SK-N-SH treated with all-trans-retinoic acid at 6 μM for 48 hours (cell line): ENCODE results near the gene PABPN1L.

Experiments used
- ATAC-seq: fragments of 200-7000 bp; cut with Tn5 transposase; 3 replicates; pipeline ENCODE4 v1.9.1; 2020; ENCODE audit warnings: mild to moderate bottlenecking, moderate library complexity
- ARNTL ChIP-seq: fragments of 450-650 bp; formaldehyde crosslinking; IDR thresholded peaks from 2 replicates; pipeline ENCODE4 v1.5.0; 2020; ENCODE audit warnings: low read depth, mild to moderate bottlenecking, moderate library complexity, borderline replicate concordance
- BACH2 ChIP-seq: fragments of 250-450 bp; sonication (Bioruptor Pico); IDR thresholded peaks from 2 replicates; pipeline ENCODE4 v1.9.0; 2021; ENCODE audit warnings: mild to moderate bottlenecking, borderline replicate concordance
- CSDC2 ChIP-seq: fragments of 250-450 bp; sonication (Bioruptor Pico); IDR thresholded peaks from 2 replicates; pipeline ENCODE4 v1.5.0; 2020; ENCODE audit warnings: mild to moderate bottlenecking, moderate library complexity
- ESRRG ChIP-seq: fragments of 250-450 bp; sonication (Bioruptor Pico); IDR thresholded peaks from 2 replicates; pipeline ENCODE4 v1.6.1; 2021; ENCODE audit warnings: mild to moderate bottlenecking
- GLIS3 ChIP-seq: fragments of 250-450 bp; sonication (Bioruptor Pico); IDR thresholded peaks from 2 replicates; pipeline ENCODE4 v1.5.0; 2020; ENCODE audit warnings: mild to moderate bottlenecking, moderate library complexity
- ISL1 ChIP-seq: fragments of 250-450 bp; sonication (Bioruptor Pico); IDR thresholded peaks from 2 replicates; pipeline ENCODE4 v2.1.2; 2022; ENCODE audit warnings: mild to moderate bottlenecking, moderate library complexity
- OSR1 ChIP-seq: fragments of 250-450 bp; sonication (Bioruptor Pico); IDR thresholded peaks from 2 replicates; pipeline ENCODE4 v1.8.0; 2022; ENCODE audit warnings: moderate library complexity, mild to moderate bottlenecking, inconsistent platforms
- PPARA ChIP-seq: fragments of 250-450 bp; sonication (Bioruptor Pico); IDR thresholded peaks from 2 replicates; pipeline ENCODE4 v1.5.0; 2020; ENCODE audit warnings: mild to moderate bottlenecking, borderline replicate concordance
- RARB ChIP-seq: fragments of 250-450 bp; sonication (Bioruptor Pico); IDR thresholded peaks from 2 replicates; pipeline ENCODE4 v1.8.0; 2021; ENCODE audit warnings: mild to moderate bottlenecking, moderate library complexity
- SNAI2 ChIP-seq: fragments of 250-450 bp; sonication (Bioruptor Pico); IDR thresholded peaks from 2 replicates; pipeline ENCODE4 v1.5.0; 2020; ENCODE audit warnings: mild to moderate bottlenecking, moderate library complexity
- TCF4 ChIP-seq: fragments of 250-450 bp; sonication (Bioruptor Pico); IDR thresholded peaks from 2 replicates; pipeline ENCODE4 v1.8.0; 2021; ENCODE audit warnings: mild to moderate bottlenecking, moderate library complexity, borderline replicate concordance
- TOX ChIP-seq: fragments of 250-450 bp; sonication (Bioruptor Pico); IDR thresholded peaks from 2 replicates; pipeline ENCODE4 v1.8.0; 2021; ENCODE audit warnings: mild to moderate bottlenecking, moderate library complexity, borderline replicate concordance
- ZC3H10 ChIP-seq: fragments of 250-450 bp; sonication (Bioruptor Pico); IDR thresholded peaks from 2 replicates; pipeline ENCODE4 v1.5.1; 2021; ENCODE audit warnings: mild to moderate bottlenecking, moderate library complexity
- ZFP3 ChIP-seq: fragments of 250-450 bp; sonication (Bioruptor Pico); IDR thresholded peaks from 2 replicates; pipeline ENCODE4 v1.5.0; 2020; ENCODE audit warnings: mild to moderate bottlenecking, moderate library complexity
- ZFP30 ChIP-seq: fragments of 450-650 bp; formaldehyde crosslinking; IDR thresholded peaks from 2 replicates; pipeline ENCODE4 v1.5.0; 2022; ENCODE audit warnings: mild to moderate bottlenecking, moderate library complexity
- ZNF565 ChIP-seq: fragments of 450-650 bp; formaldehyde crosslinking; conservative IDR thresholded peaks from 2 replicates; pipeline ENCODE4 v1.5.0; 2020; ENCODE audit warnings: low read depth, mild to moderate bottlenecking, moderate library complexity
- ZNF70 ChIP-seq: fragments of 450-650 bp; formaldehyde crosslinking; IDR thresholded peaks from 2 replicates; pipeline ENCODE4 v1.5.0; 2020; ENCODE audit warnings: mild to moderate bottlenecking, moderate library complexity
- ZNF8 ChIP-seq: fragments of 450-650 bp; formaldehyde crosslinking; IDR thresholded peaks from 2 replicates; pipeline ENCODE4 v1.5.0; 2020; ENCODE audit warnings: mild to moderate bottlenecking, moderate library complexity
- TF ChIP-seq, protein P1 (sequence below): fragments of 250-450 bp; sonication (Bioruptor Pico); IDR thresholded peaks from 2 replicates; pipeline ENCODE4 v1.5.1; 2020; ENCODE audit warnings: low read depth, mild to moderate bottlenecking, moderate library complexity
- TF ChIP-seq, protein P2 (sequence below): fragments of 250-450 bp; sonication (Bioruptor Pico); IDR thresholded peaks from 2 replicates; pipeline ENCODE4 v1.8.0; 2020; ENCODE audit warnings: mild to moderate bottlenecking, moderate library complexity, borderline replicate concordance
- TF ChIP-seq, protein P3 (sequence below): fragments of 250-450 bp; sonication (Bioruptor Pico); IDR thresholded peaks from 2 replicates; pipeline ENCODE4 v1.8.0; 2021; ENCODE audit warnings: low read depth, mild to moderate bottlenecking, moderate library complexity, borderline replicate concordance
- TF ChIP-seq, protein P4 (sequence below): fragments of 250-450 bp; sonication (Bioruptor Pico); IDR thresholded peaks from 2 replicates; pipeline ENCODE4 v1.5.0; 2020; ENCODE audit warnings: mild to moderate bottlenecking, moderate library complexity
- TF ChIP-seq, protein P5 (sequence below): fragments of 250-450 bp; sonication (Bioruptor Pico); IDR thresholded peaks from 2 replicates; pipeline ENCODE4 v1.5.1; 2021; ENCODE audit warnings: mild to moderate bottlenecking, moderate library complexity

Gene PABPN1L

DNA sequence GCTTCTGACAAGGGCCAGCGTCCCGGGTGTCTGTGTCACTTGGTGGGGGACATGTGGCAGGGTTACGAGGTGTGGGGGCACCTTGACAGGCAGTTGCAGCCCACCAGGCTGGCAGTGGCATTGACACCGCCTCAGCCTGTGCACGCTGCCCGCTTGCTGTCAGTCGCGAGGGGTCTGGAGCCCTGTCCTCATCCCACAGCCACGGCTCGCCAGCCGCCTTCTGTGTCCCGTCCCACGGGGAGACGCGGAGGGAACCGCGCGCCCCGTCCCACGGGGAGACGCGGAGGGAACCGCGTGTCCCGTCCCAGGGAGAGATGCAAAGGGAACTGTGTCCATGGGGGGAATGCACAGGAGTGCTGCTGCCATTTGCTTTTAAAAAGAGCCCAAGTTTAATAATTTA, 3.5 kb downstream of the PABPN1L start (continued):
- no peak for TF ChIP-seq RARB (CRISPR knock-in tag)
- no peak for TF ChIP-seq SNAI2
- TF ChIP-seq ZNF70 (CRISPR knock-in tag) = no peak
- no peak for TF ChIP-seq TCF4 (CRISPR knock-in tag)
- no peak for TF ChIP-seq ZNF8 (CRISPR knock-in tag)
- TF ChIP-seq GLIS3 (CRISPR knock-in tag) = no peak
- TF ChIP-seq ZFP3 (CRISPR knock-in tag) = no peak
- no peak for TF ChIP-seq TOX (CRISPR knock-in tag)
- no peak for TF ChIP-seq ZFP30
- no peak for TF ChIP-seq ESRRG (CRISPR knock-in tag)
- no peak for TF ChIP-seq CSDC2 (CRISPR knock-in tag)

DNA sequence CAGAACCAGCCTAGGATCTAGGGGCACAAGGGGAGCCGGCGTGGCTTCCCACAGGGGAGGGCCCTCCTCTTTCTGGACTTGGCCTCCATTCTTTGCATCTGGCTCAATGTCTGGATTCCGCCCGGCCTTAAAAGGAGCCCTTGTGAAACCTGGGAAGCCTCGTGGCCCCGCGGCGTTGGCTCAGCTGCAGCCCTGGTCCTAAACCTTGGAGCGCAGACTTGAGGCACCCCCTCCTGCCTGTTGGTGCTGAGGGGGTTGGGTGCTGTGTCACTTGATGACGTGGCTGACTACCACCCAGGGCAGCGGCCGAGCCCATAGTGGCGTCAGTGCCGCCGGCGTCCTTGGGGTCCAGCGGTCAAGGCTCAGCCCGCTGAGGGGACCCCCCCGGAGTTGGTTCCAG, 5.1 kb downstream of the PABPN1L start:
- TF ChIP-seq ARNTL (CRISPR knock-in tag) (no peak), ZFP3 (CRISPR knock-in tag) (no peak), ESRRG (CRISPR knock-in tag) (no peak), GLIS3 (CRISPR knock-in tag) (no peak), ZNF8 (CRISPR knock-in tag) (no peak), CSDC2 (CRISPR knock-in tag) (no peak), RARB (CRISPR knock-in tag) (no peak), TCF4 (CRISPR knock-in tag) (no peak), ISL1 (CRISPR knock-in tag) (no peak), TOX (CRISPR knock-in tag) (no peak), ZFP30 (no peak), PPARA (CRISPR knock-in tag) (no peak), SNAI2 (no peak), OSR1 (no peak), ZC3H10 (CRISPR knock-in tag) (no peak), BACH2 (CRISPR knock-in tag) (no peak), ZNF70 (CRISPR knock-in tag) (no peak), ZNF565 (CRISPR knock-in tag) (no peak)
- TF ChIP-seq, protein P1, sequence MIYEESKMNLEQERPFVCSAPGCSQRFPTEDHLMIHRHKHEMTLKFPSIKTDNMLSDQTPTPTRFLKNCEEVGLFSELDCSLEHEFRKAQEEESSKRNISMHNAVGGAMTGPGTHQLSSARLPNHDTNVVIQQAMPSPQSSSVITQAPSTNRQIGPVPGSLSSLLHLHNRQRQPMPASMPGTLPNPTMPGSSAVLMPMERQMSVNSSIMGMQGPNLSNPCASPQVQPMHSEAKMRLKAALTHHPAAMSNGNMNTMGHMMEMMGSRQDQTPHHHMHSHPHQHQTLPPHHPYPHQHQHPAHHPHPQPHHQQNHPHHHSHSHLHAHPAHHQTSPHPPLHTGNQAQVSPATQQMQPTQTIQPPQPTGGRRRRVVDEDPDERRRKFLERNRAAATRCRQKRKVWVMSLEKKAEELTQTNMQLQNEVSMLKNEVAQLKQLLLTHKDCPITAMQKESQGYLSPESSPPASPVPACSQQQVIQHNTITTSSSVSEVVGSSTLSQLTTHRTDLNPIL = no peak
- TF ChIP-seq, protein P2, sequence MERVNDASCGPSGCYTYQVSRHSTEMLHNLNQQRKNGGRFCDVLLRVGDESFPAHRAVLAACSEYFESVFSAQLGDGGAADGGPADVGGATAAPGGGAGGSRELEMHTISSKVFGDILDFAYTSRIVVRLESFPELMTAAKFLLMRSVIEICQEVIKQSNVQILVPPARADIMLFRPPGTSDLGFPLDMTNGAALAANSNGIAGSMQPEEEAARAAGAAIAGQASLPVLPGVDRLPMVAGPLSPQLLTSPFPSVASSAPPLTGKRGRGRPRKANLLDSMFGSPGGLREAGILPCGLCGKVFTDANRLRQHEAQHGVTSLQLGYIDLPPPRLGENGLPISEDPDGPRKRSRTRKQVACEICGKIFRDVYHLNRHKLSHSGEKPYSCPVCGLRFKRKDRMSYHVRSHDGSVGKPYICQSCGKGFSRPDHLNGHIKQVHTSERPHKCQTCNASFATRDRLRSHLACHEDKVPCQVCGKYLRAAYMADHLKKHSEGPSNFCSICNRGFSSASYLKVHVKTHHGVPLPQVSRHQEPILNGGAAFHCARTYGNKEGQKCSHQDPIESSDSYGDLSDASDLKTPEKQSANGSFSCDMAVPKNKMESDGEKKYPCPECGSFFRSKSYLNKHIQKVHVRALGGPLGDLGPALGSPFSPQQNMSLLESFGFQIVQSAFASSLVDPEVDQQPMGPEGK = no peak
- ATAC-seq = no peak

DNA sequence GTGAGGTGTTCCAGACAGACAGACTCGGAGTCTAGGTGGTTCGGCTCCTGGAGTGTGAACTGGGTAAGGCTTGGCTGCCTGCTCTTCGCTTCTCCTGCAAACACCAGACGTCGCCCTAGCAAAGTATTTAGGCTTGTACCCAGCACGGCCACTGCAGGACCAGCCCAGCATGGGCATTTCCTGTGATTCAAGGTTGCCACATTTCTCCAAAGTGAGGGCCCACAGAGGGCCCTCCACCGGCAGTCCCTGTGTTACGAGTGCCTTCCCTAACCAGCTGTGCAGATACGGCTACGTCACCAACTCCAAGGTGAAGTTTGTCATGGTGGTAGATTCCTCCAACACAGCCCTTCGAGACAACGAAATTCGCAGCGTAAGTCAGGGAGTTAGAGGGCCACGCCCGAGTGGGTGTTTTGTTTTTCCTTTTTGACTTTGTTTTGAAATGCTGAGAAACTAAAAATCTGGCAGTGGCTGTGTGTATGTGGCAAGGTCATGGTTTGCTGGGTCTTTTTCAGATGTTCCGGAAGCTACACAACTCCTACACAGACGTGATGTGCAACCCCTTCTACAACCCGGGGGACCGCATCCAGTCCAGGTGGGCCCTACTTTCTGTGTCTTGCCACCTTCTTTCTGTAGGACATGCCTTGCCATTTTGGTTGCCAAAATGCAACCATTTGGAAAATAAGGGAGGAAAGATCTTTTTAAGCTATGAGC, 6.9 kb downstream of the PABPN1L start:
- TF ChIP-seq ESRRG (CRISPR knock-in tag) (no peak), ARNTL (CRISPR knock-in tag) (no peak), TOX (CRISPR knock-in tag) (no peak), GLIS3 (CRISPR knock-in tag) (no peak), OSR1 (no peak), ZNF565 (CRISPR knock-in tag) (no peak), ZFP30 (no peak), SNAI2 (no peak), ZC3H10 (CRISPR knock-in tag) (no peak), ISL1 (CRISPR knock-in tag) (no peak), PPARA (CRISPR knock-in tag) (no peak), RARB (CRISPR knock-in tag) (no peak), ZFP3 (CRISPR knock-in tag) (no peak), ZNF8 (CRISPR knock-in tag) (no peak), BACH2 (CRISPR knock-in tag) (no peak)
- TF ChIP-seq, protein P3, sequence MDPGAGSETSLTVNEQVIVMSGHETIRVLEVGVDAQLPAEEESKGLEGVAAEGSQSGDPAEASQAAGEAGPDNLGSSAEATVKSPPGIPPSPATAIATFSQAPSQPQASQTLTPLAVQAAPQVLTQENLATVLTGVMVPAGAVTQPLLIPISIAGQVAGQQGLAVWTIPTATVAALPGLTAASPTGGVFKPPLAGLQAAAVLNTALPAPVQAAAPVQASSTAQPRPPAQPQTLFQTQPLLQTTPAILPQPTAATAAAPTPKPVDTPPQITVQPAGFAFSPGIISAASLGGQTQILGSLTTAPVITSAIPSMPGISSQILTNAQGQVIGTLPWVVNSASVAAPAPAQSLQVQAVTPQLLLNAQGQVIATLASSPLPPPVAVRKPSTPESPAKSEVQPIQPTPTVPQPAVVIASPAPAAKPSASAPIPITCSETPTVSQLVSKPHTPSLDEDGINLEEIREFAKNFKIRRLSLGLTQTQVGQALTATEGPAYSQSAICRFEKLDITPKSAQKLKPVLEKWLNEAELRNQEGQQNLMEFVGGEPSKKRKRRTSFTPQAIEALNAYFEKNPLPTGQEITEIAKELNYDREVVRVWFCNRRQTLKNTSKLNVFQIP (CRISPR knock-in tag) = no peak
- TF ChIP-seq, protein P1 = no peak
- TF ChIP-seq, protein P4, sequence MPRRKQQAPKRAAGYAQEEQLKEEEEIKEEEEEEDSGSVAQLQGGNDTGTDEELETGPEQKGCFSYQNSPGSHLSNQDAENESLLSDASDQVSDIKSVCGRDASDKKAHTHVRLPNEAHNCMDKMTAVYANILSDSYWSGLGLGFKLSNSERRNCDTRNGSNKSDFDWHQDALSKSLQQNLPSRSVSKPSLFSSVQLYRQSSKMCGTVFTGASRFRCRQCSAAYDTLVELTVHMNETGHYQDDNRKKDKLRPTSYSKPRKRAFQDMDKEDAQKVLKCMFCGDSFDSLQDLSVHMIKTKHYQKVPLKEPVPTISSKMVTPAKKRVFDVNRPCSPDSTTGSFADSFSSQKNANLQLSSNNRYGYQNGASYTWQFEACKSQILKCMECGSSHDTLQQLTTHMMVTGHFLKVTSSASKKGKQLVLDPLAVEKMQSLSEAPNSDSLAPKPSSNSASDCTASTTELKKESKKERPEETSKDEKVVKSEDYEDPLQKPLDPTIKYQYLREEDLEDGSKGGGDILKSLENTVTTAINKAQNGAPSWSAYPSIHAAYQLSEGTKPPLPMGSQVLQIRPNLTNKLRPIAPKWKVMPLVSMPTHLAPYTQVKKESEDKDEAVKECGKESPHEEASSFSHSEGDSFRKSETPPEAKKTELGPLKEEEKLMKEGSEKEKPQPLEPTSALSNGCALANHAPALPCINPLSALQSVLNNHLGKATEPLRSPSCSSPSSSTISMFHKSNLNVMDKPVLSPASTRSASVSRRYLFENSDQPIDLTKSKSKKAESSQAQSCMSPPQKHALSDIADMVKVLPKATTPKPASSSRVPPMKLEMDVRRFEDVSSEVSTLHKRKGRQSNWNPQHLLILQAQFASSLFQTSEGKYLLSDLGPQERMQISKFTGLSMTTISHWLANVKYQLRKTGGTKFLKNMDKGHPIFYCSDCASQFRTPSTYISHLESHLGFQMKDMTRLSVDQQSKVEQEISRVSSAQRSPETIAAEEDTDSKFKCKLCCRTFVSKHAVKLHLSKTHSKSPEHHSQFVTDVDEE (CRISPR knock-in tag) = no peak
- TF ChIP-seq, protein P5, sequence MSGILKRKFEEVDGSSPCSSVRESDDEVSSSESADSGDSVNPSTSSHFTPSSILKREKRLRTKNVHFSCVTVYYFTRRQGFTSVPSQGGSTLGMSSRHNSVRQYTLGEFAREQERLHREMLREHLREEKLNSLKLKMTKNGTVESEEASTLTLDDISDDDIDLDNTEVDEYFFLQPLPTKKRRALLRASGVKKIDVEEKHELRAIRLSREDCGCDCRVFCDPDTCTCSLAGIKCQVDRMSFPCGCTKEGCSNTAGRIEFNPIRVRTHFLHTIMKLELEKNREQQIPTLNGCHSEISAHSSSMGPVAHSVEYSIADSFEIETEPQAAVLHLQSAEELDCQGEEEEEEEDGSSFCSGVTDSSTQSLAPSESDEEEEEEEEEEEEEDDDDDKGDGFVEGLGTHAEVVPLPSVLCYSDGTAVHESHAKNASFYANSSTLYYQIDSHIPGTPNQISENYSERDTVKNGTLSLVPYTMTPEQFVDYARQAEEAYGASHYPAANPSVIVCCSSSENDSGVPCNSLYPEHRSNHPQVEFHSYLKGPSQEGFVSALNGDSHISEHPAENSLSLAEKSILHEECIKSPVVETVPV (CRISPR knock-in tag) = no peak
- TF ChIP-seq, protein P2 = no peak
- TF ChIP-seq, all 23 proteins: peak for 0
- ATAC-seq = no peak
